ENCODE results near the gene NPAS2. TPM values are rescaled to one million over a fixed set of nuclear protein-coding genes. Genes with fewer than 3 reads are reported as not detected.
A peak's percentile ranks its signal among the peaks of the same experiment; 100 is the strongest.

Gene NPAS2
- polyA plus RNA-seq, 1 of the 3 experiments (the other 2 are of a cell fraction), result 58.5 TPM

DNA sequence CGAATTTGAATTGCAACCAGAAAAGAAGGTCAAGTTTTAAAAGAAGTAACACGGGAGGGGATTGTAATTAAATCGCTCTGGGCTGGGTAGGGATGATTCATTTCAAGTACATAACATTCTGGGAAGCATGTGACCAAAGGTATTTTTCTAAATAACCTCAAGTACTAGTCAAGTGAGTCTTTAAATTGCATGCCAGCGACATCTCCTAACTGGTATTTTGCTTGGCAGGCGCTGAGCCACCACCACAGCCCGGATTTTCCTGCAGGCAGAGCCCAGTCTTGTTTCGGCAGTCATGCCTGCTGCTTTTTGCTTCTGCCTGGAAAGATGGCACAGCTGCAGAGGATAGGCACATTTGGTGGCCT is 33.7 kb upstream of the NPAS2 start (continued):
- TF ChIP-seq, protein P1, sequence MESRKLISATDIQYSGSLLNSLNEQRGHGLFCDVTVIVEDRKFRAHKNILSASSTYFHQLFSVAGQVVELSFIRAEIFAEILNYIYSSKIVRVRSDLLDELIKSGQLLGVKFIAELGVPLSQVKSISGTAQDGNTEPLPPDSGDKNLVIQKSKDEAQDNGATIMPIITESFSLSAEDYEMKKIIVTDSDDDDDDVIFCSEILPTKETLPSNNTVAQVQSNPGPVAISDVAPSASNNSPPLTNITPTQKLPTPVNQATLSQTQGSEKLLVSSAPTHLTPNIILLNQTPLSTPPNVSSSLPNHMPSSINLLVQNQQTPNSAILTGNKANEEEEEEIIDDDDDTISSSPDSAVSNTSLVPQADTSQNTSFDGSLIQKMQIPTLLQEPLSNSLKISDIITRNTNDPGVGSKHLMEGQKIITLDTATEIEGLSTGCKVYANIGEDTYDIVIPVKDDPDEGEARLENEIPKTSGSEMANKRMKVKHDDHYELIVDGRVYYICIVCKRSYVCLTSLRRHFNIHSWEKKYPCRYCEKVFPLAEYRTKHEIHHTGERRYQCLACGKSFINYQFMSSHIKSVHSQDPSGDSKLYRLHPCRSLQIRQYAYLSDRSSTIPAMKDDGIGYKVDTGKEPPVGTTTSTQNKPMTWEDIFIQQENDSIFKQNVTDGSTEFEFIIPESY (IDR thresholded peaks at IDR 0.05; ENCODE audit: borderline replicate concordance, low read depth), result peak; percentile 50; the same call in 1 of the 2 replicates
- TF ChIP-seq MXI1 (IDR thresholded peaks at IDR 0.05; ENCODE audit: low read depth, low read length) (no peak), TAF1 (IDR thresholded peaks at IDR 0.05; ENCODE audit: borderline replicate concordance, low read depth, low read length) (peak; percentile 34; the same call in 1 of the 2 replicates), TEAD4 (IDR thresholded peaks at IDR 0.05; ENCODE audit: borderline replicate concordance, insufficient read depth) (peak; percentile 78; the same call in 1 of the 2 replicates), NFIC (IDR thresholded peaks at IDR 0.05; ENCODE audit: borderline replicate concordance) (peak; percentile 92), YY1 (IDR thresholded peaks at IDR 0.05; ENCODE audit: low read depth) (0 out of 2 replicates have a peak, but pooled peaks have one; percentile 33), USF1 (IDR thresholded peaks at IDR 0.05; ENCODE audit: borderline replicate concordance, low read depth) (peak; percentile 67), NRF1 (IDR thresholded peaks at IDR 0.05; ENCODE audit: low read depth, low read length) (no peak), POLR2AphosphoS5 (IDR thresholded peaks at IDR 0.05; ENCODE audit: low read depth, low read length) (peak; percentile 77; the same call in 1 of the 2 replicates)
- TF ChIP-seq, protein P2, sequence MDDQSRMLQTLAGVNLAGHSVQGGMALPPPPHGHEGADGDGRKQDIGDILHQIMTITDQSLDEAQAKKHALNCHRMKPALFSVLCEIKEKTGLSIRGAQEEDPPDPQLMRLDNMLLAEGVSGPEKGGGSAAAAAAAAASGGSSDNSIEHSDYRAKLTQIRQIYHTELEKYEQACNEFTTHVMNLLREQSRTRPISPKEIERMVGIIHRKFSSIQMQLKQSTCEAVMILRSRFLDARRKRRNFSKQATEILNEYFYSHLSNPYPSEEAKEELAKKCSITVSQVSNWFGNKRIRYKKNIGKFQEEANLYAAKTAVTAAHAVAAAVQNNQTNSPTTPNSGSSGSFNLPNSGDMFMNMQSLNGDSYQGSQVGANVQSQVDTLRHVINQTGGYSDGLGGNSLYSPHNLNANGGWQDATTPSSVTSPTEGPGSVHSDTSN (IDR thresholded peaks at IDR 0.05), result peak; percentile 75

GRCh38 chr2:100786985-100787384 is 33.0 kb upstream of the NPAS2 start:
- H3K4me2 ChIP-seq, result peak overlapping the region; percentile 71
- H3K9me2 ChIP-seq, result no peaks in the 10 kb centered on the region
- H3K27me3 ChIP-seq (ENCODE audit: insufficient read depth), result no peaks in the 10 kb centered on the region
- ChIA-PET POLR2A (no interaction called here), CTCF (no interaction called here)
- H3K27ac ChIP-seq (ENCODE audit: low read depth in 2 of 2, low read length in 1 of 2), result peak overlapping the region; percentile 73 to 84; a peak in 3 of 4 replicates
- H3F3A ChIP-seq (replicated peaks; ENCODE audit: insufficient read depth), result peaks cover 18% of the 10 kb centered on the region
- WGBS (ENCODE audit: low lambda C conversion rate), result 69% methylated on average over 2 of the region's 2 CpGs
- no peak for DNase-seq
- H2AFZ ChIP-seq (ENCODE audit: low read depth), result no peak overlapping the region
- peaks cover 0 to 11% of the 10 kb centered on the region in 2 experiments; a peak in 3 of 4 replicates for H3K4me1 ChIP-seq (ENCODE audit: control insufficient read depth in 1 of 2, insufficient read depth in 2 of 2, low read depth in 1 of 2, low read length in 1 of 2)
- H4K20me1 ChIP-seq (ENCODE audit: insufficient read depth), result no peaks in the 10 kb centered on the region
- no peaks in the 10 kb centered on the region for H3K79me2 ChIP-seq (ENCODE audit: insufficient read depth)
- no peak overlapping the region for H3K4me3 ChIP-seq (ENCODE audit: low read depth in 2 of 2, low read length in 1 of 2)
- no peaks in the 10 kb centered on the region for H3K36me3 ChIP-seq (replicated peaks in 1 of 2; ENCODE audit: control insufficient read depth in 1 of 2, insufficient read depth in 2 of 2, low read length in 1 of 2)
- TF ChIP-seq EP300 (IDR thresholded peaks at IDR 0.05; ENCODE audit: borderline replicate concordance in 1 of 2, low read depth in 1 of 2, low read length in 1 of 2) (no peak), JUND (IDR thresholded peaks at IDR 0.05) (no peak), MXI1 (IDR thresholded peaks at IDR 0.05; ENCODE audit: low read depth, low read length) (no peak), FOXJ3 (CRISPR knock-in tag; IDR thresholded peaks at IDR 0.05) (no peak)
- 0 out of 2 replicates have a peak overlapping the region, but pooled peaks have one; percentile 28 for H3K9ac ChIP-seq
- no peaks in the 10 kb centered on the region for H3K9me3 ChIP-seq

All from SK-N-SH (cell line).